Epidermal melanocyte (primary cell): ENCODE results near the gene EPN2.
"Not testable (repeated sequence)": the region's sequence is repeated elsewhere in the genome, so short reads cannot be mapped to it uniquely, and the experiment has no call there.

Experiments used
- DNase-seq: peaks from one replicate; pipeline ENCODE4 v3.0.0; 2011; ENCODE audit warnings: low spot score; ENCODE audit not compliant: insufficient read length

The EPN2 gene

DNA sequence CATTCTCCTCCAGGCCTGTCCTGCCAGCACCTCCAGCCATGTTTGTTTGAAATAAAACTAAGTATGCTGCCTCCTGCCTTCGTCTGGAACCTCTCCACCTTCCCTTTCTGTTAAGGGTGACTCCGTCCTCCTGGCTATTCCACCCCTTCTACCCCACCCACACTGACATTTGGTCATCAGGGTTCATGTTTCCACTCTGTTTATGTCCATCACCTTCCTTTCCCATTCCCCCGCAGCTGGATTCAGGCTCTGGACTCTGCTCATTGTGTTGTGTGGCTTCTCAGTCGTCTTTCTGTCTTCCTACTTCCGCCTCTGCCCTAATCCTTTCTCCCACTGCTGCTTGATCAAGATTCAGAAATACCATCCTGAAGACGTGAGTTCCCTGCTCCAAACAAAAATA, 28.6 kb downstream of the EPN2 start:
- no peak for DNase-seq

DNA sequence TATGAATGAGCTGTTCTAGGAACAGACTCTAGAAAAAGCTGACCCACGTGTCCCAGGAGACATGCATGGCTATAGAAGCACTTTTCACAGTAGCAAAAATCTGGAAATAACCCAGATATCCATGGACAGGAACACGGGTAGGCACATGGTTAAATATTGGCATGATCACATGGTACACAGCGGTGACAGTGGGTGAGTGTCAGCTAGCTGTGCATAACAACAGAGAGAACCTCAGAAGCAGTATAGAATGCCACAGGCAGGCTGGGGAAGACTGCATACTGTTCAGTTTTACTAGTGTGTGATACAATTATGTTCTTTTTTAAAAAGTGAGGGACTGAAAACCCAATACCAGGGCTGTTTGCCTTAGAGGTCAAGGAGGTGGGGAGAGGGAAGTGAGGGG, 31.4 kb downstream of the EPN2 start:
- no peak for DNase-seq

DNA sequence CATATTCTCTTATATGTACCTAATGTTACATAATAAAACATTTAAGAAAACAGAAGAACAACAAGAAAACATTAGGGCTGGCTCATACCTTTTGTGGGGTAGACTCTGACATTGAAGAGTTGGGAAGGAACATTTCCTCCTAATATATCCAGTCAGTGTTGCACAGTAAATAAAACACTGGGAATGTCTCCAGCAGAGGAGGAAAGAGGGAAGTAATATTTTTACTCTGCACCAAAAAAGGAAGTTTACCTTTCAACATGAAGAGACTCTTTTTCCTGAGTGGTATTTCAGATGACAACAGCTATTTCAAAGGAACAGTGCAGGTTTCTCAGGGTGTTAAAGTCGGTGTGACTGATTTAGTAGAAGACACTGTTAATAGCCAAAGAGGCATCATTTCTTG, 31.9 kb downstream of the EPN2 start:
- DNase-seq, result no peak

DNA sequence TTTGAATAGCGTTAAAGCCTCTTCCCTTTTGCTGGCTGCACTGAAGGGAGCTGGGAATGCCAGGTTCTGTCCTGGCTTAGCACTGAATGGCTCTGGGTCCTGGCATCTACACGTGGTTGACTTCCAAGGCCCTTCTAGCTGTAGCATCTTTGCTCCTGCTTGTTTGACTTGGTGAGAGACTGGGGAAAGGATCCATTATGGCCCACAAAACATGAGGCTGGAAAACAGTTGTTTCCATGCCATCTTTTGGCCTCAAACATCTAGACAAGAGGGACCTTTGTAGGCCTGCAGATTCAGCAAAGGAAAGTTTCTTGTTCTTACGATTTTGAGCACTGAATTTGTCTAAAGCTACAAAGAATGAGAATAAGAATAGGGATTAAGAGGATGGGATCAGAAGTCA, 32.5 kb downstream of the EPN2 start:
- DNase-seq, result no peak

DNA sequence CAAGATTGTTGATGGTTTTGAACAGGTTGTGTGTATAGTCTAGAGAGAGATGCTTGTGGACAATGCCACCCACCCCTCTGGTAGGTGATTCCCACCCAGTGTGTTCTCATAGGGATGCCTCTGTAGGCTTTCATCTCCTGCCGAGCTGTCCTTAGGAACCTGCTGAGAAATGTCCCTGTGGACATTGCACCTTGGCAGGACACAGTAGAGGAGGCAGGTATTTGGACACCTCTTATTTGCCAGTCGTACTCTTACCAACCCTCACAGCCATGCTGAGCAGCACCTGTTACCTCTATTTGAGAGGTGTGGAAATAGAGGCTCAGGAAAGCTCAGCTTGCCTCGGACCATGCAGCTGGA, 33.2 kb downstream of the EPN2 start:
- DNase-seq, result no peak

DNA sequence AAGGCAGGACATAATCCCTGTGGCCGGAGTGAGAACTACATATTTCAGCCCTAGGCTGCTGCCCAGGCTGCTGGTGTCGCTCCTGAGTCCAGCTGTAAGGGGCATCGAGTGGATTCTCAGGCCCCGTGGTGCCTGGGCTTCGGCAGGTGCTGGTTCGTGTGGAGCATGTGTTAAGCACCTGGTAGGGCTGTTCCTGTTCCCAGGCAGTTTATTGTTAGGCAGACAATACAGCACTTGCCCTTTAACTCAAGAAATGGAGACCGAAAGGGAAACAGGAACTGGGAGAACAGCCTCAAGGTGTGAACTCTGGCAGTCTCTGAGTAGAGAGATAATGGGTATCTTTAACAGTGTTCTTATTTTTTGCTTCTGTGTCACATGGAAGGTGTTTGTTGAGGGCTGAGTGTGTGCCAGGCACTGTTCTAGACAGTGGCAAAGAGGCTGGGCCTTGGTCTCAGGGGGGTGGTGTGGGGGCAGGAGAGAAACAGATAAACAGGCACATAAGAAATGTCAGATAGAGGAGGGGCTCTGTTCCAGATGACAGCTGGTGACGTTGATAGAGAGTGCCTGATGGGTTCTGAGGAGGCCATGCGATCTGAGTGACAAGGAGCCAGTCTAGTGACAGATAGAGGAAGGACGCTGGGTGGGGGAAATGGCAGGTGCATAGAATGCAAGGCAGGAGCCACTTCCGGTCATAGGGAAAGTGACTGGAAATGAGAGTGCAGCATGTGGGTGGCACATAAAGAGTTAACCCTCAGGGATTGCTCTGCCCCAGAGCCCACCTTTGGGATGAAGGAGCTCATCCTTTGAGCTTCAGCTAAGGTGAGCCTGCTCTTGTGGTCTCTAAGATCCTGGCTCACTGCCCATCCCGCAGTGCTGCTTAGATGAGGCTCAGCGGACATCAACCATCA, 33.8 kb downstream of the EPN2 start:
- no peak for DNase-seq

DNA sequence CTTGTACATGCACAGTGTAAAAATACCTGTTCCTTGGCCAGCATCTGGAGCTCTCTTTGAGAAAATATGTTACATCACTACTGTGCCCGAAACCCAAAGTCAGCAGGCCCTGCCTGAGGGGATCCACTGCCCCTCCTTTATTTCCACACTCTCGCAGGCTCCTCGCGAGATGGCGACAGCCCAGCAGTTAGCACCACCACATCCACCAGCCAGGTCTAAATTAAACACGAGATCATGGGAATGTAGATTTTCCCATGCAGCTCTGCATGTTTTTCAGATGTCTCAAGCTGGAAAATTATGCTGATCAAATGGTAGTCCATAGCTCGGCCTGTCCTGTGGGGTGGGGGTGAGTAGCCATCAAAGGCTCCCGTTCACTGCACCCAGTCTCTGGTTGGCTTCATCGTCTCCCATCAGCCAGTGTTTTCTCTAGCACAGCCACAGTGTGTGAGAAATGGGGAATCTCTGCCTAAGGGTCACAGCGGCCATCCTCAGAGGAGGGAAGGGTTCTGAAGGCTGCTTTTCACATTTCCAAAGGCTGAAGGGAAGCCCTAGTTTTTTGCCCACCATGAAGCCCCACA, 34.7 kb downstream of the EPN2 start:
- no peak for DNase-seq

DNA sequence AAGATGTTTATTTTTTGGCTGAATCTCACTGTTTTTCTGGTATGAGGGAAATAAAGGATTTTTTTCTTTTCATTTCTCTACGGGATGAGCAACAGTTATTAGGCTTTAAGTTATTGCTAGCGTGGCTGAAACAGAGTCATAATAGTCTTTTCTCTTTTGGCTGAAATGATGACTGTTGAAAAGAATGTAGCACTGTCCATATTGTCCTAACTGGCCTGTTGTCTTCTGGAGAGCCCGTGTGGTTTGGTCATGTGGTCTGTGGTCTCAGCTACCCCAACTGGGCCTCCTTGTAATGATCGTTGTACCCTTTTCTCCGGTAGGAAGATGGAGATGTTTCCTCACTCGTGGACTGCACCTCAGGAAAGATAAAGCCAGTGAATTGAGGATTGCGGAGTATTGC, 36.6 kb downstream of the EPN2 start:
- DNase-seq, result peak; percentile 45

DNA sequence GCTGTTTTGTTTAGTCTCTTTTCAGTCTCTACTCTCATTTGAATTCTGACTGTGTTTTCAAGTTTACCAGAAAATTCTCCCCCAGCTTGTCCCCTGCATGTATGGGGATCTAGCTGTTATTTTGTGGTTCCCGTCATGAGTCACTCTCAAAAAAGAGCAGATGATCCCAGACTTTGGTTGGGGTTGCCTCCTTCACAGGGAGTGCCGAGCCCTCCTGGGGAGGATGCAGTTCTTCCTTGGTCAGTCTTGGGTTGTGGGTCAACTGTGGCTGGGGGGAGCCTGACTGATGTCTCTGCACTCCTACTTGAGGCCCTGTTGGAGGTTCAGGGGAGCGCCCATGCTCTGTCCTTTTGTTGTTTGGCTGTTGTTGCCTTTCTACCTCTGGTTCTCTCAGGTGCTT, 37.7 kb downstream of the EPN2 start:
- no peak for DNase-seq

DNA sequence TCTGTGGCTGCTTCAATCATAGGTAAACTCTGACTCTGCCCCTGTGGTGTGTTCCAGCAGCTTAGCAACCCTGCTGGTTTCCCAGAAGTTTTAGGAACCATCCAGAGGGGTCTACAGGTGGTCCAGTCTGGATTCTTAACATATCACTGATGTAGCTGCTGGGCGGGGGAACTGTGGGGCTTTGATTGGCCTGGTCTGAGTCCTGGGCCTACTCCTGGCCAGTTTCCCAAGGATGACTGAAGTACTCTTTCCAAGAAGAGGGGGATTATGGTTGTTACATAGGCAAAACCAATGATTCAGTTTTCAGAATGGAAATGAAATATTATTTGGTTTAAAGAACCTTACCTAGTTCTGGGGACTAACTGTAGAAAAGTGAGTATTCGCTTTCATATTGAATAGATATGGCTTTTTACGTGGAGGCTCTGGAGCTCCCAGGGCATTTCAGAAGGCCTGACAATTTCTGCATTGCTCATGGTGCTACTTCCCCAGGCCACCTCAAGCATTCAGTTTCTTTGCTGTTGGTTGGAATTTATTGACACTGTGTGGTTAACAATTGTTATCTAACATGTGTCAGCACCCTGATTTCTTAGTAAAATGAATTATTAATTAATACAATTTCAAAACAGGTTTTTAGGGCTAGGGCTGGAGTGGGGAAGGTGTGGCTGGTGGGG, 38.4 kb downstream of the EPN2 start:
- DNase-seq, result no peak

DNA sequence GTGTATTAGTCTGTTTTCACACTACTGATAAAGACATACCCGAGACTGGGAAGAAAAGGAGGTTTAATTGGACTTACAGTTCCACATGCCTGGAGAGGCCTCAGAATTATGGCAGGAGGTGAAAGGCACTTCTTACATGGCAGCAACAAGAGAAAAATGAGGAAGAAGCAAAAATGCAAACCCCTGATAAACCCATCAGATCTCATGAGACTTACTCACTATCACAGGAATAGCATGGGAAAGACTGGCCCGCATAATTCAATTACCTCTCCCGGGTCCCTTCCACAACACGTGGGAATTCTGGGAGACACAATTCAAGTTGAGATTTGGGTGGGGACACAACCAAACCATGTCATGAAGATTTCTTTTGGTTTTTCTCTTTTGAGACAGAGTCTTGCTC, 41.1 kb downstream of the EPN2 start:
- DNase-seq, result not testable (repeated sequence)

DNA sequence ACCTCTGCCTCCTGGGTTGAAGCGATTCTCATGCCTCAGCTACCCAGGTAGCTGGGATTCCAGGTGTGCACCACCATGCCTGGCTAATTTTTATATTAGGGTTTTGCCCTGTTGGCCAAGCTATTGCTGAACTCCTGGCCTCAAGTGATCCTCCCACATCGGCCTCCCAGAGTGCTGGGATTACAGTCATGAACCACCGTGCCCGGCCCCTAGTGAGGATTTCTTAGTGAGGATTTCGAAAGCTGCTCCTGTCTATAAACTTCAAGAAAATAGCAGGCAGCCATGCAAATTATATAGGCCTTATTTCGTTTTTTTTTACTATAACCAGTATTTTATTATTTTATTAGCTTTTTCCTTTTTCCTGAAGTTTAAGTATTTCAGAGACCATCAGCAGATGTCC, 41.6 kb downstream of the EPN2 start:
- DNase-seq, result no peak

DNA sequence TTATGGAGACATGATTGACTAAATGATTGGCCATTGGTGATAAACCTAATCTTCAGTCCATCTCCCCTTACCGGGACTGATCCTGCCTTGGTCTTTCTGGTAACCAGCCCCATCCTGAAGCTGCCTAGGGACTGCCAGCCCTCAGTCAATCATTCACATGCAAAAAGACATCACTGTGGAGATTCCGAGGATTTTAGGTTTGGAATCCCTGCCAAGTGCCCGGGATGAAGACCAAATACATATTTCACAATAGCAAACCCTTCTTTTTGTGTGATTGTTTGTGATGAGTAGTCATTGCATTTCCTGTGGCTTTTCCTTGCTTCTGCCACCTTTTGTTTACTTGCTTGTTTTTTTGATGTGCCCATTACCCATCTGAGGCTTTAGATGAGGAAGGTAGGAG, 44.0 kb downstream of the EPN2 start:
- no peak for DNase-seq

DNA sequence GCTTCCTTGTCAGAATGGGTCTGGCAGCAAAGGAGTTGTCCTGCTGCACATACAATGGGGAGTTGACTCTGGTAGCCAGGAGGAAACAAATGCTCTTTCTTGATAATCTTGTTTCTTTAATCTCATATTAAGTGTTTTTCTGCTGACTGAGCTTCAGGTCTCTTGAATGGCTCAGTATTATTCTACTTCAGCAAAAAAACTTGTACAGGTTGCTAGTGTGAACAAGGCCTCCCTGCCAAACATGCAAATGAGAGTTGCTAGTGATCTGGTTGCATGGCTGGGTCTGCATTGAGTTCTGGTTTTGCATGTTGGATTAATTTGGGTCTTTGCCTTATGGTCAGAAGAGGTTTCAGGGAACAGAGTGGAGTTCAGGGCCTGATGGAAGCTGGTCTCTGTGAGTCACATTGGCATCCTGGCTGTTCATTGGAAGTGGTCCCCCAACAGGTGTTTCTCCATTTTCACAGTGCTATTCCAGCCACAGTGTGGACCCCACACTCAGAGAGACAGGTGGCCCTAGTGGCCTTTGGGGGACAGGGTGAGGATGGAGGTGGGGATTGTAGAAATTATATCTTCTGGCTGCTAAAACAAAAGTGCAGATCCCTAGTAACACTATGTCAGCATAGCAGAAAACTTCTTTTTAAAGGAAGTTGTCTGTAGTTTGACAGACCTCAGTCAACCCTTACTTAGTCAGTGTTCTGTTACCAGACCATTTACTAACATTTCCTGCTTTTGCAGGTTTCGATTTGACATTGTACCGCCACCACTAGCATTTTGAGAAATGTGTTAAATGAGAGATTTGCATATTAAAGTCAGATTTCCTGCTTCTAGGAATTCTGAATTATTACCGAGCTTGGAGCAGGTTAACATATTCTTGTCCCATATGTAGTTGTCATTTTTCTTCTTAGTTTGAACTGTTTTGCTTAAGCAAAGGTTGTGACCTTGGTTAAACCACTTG, 47.1 kb downstream of the EPN2 start:
- DNase-seq, result no peak

DNA sequence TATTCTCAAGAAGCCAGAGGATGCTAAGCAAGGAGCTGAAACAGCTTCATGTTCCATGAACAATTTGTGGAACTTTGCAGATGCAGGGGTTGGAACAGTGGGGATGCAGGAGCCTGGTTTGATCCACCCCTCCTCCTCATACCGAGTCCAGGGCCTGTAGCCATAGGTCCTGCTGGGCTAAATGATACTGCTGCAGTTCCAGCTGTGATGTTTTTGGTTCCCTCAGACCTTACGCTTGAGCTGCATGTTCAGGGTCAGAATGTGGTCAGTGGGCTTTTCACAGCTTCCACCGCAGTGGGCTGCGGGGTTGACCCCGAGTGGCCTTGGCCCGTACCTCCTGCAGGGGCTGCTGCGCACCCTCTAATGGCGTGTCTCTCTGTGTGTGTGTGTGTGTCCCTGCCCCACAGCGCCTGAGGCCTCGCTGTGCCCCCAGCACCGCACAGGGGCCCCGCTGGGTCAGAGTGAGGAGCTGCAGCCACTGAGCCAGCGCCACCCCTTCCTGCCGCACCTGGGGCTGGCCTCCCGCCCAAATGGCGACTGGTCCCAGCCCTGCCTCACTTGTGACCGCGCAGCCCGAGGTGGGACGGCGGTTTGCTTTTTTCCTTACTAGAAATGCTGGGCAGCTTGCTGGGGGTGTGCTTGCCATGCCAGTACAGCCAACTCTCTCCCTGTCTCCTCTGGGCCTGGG, 48.2 kb downstream of the EPN2 start:
- DNase-seq, result no peak

DNA sequence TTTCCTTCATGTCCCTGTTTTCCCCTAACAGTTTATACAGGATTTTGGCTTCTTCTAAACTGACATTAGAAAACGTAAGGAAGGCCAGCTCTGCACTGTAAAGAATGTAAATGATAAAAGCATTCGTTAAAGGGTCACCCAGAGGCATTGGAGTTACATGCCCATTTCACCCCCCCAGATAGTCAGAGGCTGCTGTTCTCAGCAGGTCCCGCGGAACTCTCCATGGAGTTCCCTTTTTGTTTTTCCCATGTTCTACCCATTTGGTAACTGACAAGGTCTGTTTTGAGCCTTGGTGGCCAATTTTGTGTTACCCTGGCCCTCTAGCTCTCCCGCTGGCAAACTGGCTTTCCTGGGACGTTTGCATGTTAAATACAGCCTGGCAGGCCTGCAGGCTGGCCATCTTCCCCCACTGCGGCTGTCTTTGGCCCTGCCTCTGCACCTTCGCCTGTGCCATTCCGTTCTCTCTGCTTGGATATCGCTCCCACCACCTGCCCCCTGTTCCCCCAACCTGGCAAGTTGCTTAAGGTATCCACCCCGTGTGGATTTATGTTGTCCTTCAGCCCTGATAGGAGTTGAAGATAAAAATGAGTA, 49.7 kb downstream of the EPN2 start:
- DNase-seq, result no peak

DNA sequence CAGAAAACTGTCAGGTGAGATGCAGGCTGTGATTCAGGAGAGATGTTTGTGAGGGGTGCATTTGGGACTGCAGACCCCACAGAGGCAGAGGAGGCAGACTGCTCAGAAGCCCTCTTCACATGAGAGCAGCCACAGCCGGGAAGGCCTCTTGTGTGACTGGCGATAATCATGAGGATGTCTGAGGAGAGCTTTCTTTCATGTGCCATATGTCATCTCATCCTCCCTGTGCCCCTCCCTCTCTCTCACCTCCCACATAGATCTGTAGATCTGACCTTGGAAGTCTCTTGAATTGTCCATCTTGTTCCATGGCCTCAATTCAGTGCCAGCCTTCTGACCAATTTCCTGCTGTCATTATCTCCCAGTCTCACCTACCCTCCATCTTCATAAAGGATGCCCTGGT, 50.5 kb downstream of the EPN2 start:
- no peak for DNase-seq

DNA sequence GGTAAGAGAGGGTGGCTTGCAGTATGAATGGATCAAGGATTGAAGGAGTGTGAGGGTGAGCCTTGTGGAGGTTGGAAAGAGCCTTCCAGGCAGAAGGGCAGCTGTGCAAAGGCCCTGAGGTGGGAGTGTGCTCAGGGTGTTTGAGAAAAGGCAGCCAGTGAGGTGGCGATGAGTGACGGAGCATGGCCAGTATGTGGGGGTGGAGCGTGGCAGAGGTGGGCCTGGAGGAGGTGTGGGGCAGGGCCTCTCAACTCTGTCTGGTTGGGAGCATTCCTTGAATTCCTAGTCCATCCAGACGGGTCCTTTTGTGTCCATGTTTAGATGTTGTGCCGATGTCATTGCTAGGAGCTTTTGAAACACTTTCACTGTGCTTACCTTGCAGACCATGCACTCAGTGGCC, 51.3 kb downstream of the EPN2 start:
- DNase-seq, result no peak

DNA sequence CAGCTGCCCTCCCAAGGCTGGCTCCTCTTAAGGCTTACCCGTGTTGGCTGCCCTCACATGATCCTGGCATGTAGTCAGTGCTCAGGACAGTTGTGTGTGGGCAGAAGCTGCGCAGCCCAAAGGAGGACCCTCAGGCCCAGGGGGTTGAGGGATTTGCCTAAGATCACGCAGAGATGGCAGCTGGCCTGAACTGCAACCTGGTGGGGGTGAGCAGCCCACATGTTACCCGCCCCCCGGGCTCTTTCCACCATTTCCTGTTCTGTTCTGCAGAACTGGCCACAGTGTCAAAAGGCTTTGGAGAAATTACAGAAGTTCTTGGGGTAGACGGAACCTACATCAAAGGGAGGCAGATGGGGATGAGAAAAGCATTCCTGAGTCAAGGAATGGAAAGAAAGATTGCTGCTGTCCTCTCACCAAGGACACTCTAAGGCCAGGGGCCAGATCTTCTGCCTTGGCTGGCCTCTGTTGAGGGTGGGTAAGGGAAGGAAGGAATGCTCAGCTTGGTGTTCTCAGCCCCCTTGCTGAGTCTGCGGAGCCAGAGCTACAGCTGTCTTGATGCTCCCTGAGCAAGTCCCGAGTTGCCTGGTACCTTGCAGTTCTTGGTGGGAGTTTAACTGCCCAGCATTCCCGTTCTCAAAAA, 53.0 kb downstream of the EPN2 start:
- no peak for DNase-seq
